GM19468 (cell line): ENCODE data around the gene TNIK.
"Not testable (repeated sequence)": the region's sequence is repeated elsewhere in the genome, so short reads cannot be mapped to it uniquely, and the experiment has no call there.

ENCODE experiments used
- ATAC-seq: cut with Tn5 transposase; IDR thresholded peaks from one replicate; pipeline ENCODE4 v1.9.1; 2021; ENCODE audit warnings: mild to moderate bottlenecking, moderate library complexity, moderate number of reproducible peaks; ENCODE audit not compliant: unreplicated experiment; ENCODE audit errors: extremely low read depth

The TNIK gene

DNA sequence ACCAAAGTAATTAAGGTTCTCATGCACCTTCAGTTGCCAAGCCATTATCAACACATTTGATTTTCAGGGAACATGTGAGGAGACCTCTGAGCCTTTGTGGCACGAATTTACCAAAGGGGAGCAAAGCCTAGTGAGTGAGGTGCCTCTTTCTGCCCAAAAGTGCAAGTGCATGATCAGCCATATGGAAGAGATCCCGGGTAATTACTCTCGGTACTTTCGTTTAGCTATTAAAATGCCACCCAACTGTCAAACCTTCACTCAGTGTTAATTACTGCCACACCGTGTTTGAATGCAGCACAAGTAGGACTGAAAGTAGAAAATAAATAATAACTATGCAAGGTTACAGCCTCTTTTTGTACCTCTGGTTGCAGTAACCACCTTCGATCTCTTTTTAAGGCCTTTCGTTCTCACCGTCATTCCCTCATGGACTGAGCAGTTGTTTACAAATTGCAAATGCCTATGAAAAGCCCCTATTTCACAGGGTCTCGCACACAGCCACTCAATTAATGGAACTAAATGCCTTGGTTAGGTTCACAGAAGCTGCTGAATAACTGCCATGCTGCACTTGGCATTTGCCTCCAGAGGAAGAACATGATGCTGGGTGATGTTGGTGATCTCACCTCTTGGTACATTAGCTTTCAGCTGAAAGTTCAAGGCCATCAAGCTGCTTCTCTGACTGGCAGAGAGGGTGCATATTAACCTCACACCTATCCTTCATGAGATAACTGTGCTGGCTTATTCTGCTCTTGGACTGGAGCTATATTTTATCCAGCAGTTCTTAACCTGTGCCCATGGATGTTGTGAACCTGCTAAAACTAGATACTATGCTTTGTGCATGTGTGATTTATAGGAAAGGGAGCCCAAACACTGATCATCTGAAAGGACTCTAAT lies 69.9 kb downstream of the TNIK start:
- ATAC-seq: no peak

DNA sequence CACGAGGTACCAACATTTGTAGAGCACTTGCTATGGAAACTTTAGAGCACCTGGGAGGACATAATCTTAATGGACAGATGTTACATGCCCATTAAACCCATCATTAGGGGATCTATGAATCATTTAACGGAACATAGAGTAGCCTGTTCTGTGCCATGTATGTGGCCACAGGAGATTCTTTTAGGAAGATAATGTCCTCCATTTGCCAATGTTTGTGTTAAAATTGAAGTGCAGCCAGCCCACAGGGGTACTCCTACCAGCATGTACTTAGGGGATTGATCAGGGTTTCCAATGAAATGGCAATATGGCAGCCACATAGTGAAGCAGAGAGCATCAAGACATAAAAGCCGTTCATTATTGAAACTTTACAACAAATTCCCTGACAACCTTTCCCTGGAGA lies 70.7 kb downstream of the TNIK start:
- ATAC-seq: no peak

DNA sequence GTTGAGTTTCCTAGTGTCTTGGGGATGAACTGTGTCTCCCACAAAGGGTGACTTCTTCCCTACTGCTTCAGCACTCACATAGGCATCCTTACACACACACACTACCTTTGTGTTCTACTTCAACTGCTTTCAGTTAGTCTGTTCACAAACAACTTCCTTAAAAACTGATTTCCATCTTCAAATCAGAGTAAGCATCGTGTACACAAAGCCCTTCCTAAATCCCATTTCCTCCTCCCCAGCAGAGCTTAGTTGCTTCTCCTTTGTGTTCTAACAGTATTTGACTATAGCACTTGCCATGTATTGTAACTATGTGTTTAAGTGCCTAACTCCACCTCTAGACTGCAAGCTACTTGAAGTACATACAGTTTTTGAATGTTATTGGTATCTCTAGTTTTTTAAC lies 71.7 kb downstream of the TNIK start:
- ATAC-seq: no peak

DNA sequence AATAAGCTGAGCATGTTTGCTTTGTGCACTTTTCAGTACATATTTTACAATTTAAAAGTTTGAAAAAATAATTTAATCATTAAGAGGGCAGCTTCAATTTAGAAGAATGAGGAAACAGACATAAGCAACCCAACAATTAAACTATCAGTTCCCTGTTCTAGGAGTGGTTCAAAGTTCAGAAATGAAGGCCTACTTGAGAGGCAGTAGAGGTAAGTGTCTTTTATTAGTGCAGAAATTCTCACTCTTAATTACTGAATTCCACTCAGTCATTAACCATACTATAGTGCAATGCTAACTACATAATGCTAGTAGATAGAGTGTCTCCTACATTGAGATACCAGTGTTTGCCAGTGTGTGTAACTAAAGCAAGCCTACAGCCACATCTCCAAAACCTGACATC lies 73.1 kb downstream of the TNIK start:
- no peak for ATAC-seq

DNA sequence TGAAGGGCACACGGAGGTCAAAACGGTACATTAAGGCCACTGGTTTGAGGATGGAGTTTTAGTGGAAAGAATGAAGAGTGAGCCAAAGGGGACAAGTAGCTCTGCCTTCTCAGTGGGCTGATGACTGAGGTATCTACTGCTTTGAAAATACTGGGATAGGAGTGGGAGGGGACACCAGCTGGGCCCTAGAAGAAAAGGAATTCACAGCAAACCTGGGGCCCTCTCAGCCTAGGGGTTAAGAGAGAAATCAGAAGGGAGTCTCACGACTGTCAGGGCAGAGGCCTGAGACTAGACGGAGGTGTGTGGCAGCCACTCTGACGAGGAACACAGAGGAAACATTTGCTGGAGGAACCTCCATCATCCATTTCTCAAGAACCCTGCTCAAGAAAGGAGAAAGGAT lies 75.1 kb downstream of the TNIK start:
- no peak for ATAC-seq

DNA sequence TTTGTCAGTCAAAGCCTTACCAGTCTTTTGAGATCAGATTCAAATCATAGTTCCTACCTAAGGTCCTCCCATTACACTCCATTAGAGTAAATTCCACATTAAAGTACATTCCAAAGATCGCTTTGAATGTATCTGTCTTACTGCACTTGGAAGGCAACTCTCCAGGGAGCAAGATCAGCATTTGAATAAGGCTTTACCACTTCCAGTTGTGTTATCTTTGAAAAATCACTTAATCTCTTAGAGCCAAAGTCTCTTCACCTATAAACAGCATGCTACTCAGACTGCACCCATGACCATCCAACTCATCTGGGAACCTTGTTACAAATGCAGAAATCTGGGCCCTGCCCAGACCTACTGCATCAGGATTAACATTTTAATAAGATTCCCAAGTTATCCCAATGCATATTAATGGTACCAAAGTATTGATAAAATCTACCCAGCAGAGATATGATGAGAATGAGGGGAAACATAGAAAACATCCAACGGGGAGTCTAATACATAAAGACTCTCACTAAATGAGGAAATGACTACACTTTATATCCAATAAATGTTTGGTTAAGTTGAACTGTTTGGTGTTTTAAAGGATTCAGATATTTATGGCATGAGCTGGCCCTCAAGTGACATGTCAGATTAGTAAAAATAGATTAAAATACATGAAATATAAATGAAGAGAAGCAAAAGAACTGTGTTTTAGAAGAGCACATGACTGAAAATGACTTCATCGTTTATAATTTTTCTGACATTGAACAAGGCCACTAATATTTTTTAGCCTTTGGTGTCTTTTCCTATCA lies 75.9 kb downstream of the TNIK start:
- ATAC-seq: no peak

DNA sequence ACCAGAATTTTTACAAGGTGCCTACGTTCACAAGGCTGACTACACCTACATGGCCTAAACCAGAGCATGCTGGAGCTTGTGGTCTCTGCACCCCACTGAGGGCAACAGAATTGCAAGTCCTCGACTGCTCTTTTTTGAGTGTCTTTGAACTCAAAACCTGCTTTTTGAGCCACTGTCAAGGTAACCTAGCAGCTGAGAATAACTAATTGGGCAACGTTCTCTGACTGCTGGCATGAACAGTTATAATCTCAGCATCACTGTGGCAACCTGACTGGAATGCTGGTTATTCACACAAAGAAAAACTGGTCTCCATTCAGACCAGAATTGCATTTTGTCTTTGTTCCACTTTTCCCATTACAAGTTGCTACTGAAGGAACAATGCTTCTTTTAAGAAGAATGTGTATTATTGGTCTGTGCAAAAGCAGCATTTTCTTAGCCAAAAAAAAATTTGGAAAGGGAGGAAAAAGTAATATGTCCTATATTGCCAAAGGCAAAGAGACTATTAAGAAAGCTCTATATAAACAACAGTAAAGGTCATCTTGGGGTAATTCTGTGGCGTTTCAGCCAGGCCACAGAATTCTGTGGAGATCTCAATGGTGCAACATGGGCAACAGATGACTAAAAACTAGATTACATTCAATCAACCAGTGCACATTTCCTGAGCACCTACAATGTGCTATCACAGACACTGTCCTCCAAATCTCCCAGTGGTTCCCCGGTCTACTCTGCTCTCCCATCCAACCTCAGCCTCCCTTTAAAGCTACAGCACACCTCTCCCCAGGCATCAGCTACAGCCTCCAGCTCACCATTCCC lies 76.8 kb downstream of the TNIK start:
- ATAC-seq: no peak

DNA sequence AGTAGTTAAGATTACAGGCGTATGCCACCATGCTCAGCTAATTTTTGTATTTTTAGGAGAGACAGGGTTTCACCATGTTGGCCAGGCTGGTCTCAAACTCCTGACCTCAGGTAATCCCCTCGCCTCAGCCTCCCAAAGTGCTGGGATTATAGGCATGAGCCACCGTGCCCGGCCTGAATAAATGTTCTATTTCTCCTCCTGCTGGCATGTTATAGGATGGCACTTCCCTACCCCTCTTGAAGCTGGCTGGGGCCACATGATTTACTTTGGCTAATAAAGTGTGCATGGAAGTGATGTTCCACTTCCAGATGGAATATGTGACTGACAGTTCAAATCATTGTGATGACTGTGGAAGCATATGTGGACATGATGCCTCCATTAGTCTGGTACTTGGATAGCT lies 77.9 kb downstream of the TNIK start:
- not testable (repeated sequence) for ATAC-seq

DNA sequence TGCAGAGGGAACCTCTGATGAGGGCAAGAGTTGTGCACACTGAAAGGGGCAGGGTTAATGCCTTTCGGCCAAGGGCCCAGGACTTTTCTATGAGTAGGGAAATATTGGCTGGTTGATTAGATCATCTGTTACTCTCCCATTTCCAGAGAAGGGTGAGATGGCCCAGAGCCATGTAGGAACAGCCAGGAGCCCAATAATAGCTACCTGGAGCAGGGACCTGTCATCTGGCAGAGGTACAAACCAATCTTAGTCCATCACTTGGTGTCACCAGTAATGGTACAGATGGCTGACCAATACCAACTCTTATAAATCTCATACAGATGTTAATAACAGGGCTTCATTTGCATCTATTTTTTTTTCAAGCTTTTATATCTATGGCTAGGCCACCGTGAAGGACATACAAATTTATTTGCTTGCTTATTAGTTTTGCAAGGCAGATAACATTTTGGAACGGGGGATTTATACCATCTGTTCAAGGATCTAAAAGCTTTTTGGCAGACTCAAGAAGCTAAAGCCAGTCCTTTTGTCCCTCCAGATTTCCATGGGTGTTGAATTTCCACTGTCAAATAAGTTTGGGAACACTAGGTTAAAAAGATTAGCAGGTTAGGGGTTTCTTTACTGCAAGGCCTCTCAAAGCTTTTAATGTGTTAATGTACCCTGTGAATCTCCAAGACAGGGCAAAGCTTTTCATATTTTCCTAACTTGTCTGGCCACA lies 79.3 kb downstream of the TNIK start:
- no peak for ATAC-seq

DNA sequence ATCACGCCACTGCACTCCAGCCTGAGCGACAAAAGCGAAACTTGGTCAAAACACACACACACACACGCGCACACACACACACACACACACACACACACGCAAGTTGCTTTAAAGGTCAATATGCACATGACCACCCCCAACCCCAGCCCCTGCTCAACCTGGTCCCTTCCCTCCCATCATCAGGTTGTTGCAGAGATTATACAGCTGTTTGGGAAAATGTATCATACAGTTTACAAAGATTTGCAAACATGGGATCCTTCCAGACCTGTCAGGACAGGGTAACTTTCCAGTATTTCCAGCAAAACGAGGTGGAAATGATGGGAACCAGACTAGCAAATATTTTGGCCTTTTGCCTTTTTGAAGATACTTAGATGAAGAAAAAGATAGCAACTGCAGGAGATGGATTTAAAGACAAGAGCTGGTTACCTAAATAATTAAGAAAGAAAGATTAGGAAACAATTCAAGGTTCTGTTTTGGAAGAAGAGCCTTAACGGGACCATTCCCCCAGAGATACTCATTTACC lies 80.2 kb downstream of the TNIK start:
- ATAC-seq: no peak

DNA sequence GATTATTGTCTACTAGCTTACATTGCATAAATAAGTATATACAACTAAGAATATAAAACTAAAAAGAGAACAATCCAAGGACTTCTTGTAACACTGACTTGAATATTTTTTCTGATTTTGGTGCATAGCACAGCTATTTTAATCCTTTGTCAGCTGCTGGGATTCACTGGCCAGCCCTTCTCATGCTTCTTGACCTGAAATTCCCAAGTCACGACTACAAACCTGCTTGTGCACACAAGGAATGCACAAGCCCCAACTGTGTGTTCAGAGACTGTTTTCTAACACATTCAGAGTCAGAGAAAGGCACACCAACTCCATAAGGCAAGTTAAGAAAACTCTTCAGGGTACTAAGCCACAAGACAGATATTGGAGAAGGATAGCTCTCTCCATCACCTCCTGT lies 80.9 kb downstream of the TNIK start:
- no peak for ATAC-seq

DNA sequence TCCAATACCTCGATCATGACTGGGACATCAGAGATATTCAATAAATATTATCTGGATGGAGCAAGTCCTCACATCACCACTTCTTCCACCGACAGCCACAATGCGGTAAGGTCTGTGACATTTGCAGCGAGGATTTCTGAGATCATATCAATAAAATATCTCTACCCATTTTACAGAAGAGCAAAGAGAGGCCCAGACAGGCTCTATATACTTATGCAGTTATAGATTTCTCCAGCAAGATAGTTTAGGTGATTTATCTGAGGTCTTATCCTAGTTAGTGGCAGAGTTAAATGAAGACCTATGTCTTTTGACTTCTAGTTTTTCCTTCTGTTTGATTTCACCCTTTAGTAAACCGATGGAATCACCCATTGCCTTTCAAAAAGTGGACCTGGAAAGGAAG lies 81.6 kb downstream of the TNIK start:
- no peak for ATAC-seq

DNA sequence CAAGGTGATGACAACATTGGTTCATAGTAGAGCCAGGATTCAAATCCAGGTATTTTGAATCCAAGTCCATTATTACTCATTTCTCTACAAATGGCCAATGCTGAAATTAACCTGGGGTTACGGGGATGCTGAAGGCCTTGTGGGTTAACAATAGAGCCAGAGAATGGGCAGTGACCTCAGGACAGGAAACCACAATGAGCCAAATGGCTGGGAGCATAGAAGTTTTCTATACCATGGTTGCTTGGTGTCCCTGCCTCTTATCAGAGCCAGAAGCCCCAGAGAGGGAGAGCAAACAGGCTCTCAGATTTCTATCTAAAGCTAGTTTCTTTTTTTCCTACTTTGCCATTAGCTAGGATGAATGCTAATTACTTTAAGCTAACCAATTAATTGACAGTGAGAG lies 82.3 kb downstream of the TNIK start:
- ATAC-seq: no peak

DNA sequence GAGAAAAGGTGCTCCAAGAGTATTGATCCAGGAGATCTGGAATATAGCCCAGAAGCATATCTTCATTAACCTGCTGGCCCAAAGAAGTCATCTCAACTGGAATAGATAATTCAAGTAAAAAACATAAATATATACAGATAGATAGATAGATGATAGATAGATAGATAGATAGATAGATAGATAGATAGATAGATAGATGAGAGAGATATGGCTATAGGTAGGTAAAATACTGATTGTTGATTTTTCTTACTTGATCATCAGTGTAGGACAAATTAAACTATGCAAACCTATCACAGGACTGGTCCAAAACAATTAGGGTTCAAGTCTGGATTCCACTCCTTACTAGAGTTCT lies 83.6 kb downstream of the TNIK start:
- no peak for ATAC-seq

DNA sequence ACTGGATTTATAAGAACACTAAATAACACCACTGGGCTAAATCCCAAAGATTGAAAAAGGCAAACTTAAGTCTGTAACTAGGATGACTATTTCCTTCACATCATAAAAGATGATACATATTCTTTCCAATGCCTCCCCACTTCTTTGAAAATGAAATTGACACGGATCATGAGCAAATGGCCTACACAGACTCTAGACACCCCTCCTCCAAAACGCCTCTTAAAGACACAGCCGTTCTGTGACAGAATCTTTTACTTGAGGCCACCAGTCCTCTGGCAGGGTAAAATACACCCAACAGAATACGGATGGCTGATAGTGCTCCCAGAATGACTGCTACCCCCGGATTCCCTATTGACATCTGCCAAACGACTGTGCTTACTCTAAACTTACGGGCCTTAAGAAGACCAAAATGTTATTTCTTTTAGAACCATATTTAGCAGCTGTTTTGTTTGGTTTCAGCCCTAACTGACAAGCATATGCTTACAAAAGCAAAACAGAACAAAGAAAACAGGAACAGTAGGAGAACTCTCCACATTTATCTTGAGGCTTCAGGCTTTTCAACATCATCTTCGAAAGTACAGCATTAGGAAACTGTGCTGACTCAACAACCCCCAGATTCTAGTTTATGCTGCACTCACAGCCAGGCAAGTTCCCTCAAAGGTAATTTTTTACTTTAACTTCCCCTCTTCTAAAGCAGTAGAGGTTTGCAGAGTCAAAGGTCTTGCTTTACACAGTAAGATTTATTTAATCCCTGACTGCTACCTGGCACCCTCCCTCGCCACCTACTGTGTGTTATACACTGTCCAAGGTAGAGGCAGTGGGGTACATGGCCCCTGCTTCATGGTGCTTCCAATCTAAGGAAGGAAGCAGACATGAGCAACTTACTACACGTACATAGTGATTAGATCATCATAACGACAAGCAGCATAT lies 84.3 kb downstream of the TNIK start:
- ATAC-seq: no peak

DNA sequence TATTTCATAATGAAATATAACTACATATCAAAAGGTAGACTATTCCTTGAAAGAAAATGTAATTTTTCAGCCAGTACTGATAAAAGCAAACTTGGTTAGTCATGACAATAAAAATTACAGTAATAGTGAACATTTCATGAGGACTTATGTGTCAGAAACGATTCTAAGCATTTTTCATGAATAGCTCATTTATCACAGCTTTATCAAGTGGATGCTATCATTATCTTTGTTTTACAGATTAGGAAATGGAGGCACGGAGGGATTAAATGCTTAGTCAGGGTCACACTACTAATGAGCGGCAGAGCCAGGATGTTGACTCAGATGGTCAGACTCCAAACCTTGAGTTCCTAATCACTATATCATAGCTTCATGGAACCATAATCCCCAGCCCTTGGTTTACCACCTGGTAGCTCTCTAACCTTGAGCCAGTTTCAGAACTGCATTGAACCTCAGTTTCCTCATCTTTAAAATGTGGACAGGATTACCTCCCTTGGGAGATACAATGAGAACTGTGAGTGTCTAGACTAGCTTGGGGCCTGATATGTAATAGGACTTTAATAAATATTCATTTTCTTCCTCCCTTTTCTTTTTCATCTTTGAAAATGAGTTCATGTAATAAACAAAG lies 85.4 kb downstream of the TNIK start:
- ATAC-seq: no peak

DNA sequence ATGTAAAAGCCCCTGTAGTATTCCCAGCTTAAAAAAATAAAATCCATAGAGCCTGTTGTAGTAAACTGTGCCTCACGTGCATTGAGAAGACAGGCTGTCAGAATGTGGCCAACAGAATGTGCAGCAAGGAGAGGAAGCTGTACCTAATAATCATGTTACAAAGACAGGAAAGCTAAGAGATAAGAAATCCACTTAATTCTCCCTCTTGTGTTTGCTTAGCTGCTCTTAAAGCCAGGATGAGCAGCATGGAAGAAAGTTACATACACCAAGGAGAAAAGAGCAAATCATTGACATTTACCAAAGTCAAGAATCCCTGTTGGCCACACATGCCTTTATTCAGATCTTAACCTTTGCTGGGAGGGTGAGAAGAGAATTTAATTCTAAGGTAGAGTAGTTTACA lies 85.9 kb downstream of the TNIK start:
- no peak for ATAC-seq

DNA sequence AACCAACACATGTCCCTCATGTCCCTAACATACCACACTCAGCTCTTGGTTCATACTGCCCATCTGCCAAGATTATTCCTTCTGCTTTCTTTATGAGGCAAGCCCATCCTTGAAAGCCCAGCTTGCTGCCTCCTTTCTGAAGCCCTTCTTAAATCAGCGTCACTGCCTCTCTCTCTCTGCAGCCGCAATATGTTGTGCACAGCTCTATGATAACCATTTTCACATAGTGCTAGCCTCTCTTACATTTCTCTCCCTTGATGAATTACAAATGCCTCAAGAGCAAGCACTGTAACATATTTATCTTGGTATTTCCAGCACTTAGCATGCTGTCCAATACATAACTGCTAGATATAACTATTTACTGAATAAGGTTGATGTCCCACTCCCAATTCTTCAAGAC lies 86.5 kb downstream of the TNIK start:
- no peak for ATAC-seq

DNA sequence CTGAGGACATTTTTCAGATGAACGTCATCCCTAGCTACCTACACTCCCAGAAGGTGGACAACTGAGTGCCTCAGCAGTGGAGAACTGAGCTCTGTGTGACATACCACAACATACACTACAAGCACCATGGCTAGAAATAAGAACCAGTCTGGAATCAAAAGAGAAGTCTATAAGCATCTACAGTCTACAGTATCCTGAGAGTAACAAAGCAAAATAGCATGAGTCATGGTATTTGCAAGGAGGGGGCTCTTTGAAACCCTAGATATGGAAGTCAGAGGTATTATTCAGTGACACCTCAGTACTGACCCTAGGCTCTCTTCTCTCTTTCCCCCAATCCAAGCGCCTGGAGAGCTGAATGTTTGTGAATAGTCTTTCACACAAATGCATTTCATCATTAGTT lies 87.5 kb downstream of the TNIK start:
- ATAC-seq: no peak
